NCI-H1092 treated with DMSO at 0.1 percent for 48 hours (cell line): ENCODE results near the gene SCGB1A1.
"Not testable (repeated sequence)": the region's sequence is repeated elsewhere in the genome, so short reads cannot be mapped to it uniquely, and the experiment has no call there.

Experiments used
- DNase-seq: peaks from one replicate; lab custom pipeline; 2025; lab: John Stamatoyannopoulos, UW

The SCGB1A1 gene

GRCh38 chr11:62418733-62419132, at the start of gene SCGB1A1:
TSS of gene SCGB1A1 (plus strand) at chr11:62419033. CDS start at chr11:62419096, 63 bp downstream.
- no peak for DNase-seq

- no peak for DNase-seq
These were observed 47.9 kb upstream of the SCGB1A1 start for GRCh38 chr11:62370743-62371440.

GRCh38 chr11:62372871-62373270, 46.0 kb upstream of the SCGB1A1 start:
- DNase-seq = no peak

- DNase-seq = no peak
These were observed 45.2 kb upstream of the SCGB1A1 start for GRCh38 chr11:62373464-62374119.

GRCh38 chr11:62374801-62375200, 44.0 kb upstream of the SCGB1A1 start:
- no peak for DNase-seq

GRCh38 chr11:62378459-62379063, 40.3 kb upstream of the SCGB1A1 start:
- DNase-seq = peak; percentile 34

GRCh38 chr11:62379586-62379985, 39.2 kb upstream of the SCGB1A1 start:
- DNase-seq = not testable (repeated sequence)

- peak; percentile 83 for DNase-seq
These were observed 38.0 kb upstream of the SCGB1A1 start for GRCh38 chr11:62380821-62381245.

GRCh38 chr11:62383822-62384221, 35.0 kb upstream of the SCGB1A1 start:
- no peak for DNase-seq

GRCh38 chr11:62386083-62386482, 32.8 kb upstream of the SCGB1A1 start:
- not testable (repeated sequence) for DNase-seq

GRCh38 chr11:62387381-62387780, 31.5 kb upstream of the SCGB1A1 start:
- DNase-seq = no peak

- DNase-seq = no peak
These were observed 29.8 kb upstream of the SCGB1A1 start for GRCh38 chr11:62388999-62389398.

GRCh38 chr11:62390237-62390636, 28.6 kb upstream of the SCGB1A1 start:
- no peak for DNase-seq

GRCh38 chr11:62390722-62391121, 28.1 kb upstream of the SCGB1A1 start:
- no peak for DNase-seq

GRCh38 chr11:62391642-62392425, 27.0 kb upstream of the SCGB1A1 start:
- no peak for DNase-seq

GRCh38 chr11:62392506-62392905, 26.3 kb upstream of the SCGB1A1 start:
- DNase-seq = no peak

- no peak for DNase-seq
These were observed 25.7 kb upstream of the SCGB1A1 start for GRCh38 chr11:62393061-62393611.

GRCh38 chr11:62393735-62394134, 25.1 kb upstream of the SCGB1A1 start:
- DNase-seq = no peak

GRCh38 chr11:62394825-62395538, 23.9 kb upstream of the SCGB1A1 start:
- peak; percentile 87 for DNase-seq

- DNase-seq = no peak
These were observed 22.8 kb upstream of the SCGB1A1 start for GRCh38 chr11:62395885-62396551.
